DMS114 treated with DMSO at 0.1 percent for 48 hours (cell line): ENCODE measurements around the gene RPS15.
A peak's percentile ranks its signal among the peaks of the same experiment; 100 is the strongest.
"Not testable (repeated sequence)": the region's sequence is repeated elsewhere in the genome, so short reads cannot be mapped to it uniquely, and the experiment has no call there.

Experiments
- DNase-seq: peaks from one replicate; lab custom pipeline; 2025; ENCODE audit not compliant: unreplicated experiment; lab: John Stamatoyannopoulos, UW

The RPS15 gene

DNA sequence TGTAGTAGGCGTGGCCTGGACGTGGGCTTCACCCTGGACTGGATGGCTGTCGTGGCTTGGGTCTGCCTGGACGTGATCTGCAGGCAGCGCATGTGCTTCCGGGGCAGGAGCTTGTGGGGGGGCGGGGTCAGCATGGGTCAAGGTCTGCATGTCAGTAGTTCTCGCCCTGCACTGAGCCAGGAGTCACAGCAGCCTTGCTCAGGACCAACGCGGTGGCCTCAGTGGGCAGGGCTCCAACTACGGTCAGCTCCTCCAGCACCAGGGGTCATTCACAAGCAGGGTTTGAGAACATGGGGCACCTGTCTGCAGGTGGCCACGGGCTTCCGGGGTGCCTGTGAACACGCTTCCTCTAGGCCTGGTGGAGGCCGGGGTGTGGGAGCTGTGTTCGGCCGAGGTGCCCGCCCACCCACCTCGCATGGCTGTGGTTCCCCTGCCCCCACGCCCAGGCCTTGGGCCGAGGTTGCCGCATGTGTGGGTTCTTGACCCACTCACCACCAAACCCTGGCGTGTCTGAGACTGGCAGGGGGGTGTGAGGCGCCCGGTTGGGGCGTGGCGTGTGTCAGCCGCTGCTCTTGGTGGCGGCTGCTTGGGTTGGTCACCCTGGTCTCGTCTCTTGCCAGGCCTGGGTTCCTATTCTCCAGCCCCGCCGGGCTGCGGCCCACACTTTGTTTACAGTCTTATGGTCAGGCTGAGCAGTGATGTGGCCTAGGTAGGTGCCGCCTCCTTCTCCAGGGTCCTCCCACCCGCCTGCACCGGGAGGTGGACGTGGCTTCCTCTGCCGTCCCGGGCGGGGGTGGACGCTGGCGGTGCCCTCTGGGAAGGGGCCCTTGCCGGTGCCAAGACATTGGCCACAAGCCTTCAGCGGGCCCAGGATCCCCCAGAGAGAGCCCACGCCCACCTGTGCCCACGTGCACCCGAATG lies 4.8 kb upstream of the RPS15 start:
- DNase-seq: no peak

DNA sequence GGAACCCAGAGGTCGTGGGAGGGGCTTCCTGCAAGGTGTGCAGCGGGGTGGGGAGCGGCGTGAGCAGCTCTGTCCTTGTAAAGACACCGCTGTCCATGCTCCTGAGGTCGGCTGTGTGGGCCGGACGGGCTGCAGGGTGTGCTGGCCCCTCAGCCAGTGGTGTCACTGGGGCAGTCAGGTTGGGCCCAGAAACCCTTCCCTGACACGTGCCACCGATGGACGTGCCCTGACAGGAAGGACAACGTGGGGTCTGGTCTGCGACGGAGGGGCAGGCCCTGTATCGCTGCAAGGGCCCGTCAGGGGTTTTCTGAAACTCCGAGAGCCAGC lies 4.2 kb upstream of the RPS15 start:
- no peak for DNase-seq

- DNase-seq: no peak
These were observed 3.6 kb upstream of the RPS15 start for GRCh38 chr19:1434577-1435060.

GRCh38 chr19:1435378-1435989 lies 2.7 kb upstream of the RPS15 start:
- DNase-seq: no peak

GRCh38 chr19:1437609-1438008 lies 587 bp upstream of the RPS15 start:
- DNase-seq: no peak

DNA sequence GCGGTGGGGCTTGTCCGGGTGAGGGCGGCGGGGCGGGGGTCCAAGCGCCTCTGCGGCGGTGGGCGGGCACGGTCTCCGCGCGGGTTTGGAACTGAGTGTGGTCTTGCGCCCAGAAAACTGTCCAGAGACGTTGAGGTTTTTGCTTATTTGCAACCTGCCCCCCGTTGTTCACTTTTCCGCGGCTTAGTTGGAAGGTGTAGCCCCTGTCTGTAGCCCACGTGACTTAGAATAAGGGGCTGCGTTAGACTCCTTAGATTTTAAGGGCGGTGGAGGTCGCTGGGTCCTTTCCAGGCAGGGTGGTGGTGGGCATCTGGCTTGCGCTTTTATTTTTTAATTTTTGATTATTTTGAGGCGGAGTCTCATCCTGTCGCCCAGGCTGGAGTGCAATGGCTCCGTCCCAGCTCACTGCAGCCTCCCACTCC lies 748 bp downstream of the RPS15 start:
- no peak for DNase-seq

GRCh38 chr19:1439525-1440417 lies 1.6 kb downstream of the RPS15 start:
- not testable (repeated sequence) for DNase-seq

GRCh38 chr19:1440418-1440801 lies 2.2 kb downstream of the RPS15 start:
- no peak for DNase-seq

DNA sequence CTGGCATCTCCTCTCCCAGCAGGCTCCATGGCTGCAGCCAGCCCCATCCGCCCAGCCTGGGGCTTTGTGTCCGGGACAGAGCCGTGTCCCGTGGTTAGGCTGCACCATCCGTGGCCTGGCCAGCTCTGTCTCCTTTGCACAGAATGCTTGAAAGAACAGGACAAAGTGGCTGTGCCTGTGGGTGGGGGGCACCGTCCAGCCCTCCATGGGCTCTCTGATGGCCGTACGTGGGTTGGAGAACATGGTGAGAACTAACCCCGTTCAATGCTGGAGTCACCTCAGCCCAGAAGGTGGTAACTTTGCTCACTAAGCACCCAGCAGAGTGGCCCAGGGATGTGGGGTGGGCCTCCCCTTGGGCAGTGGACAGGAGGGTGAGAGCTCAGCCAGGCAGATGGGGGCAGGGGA lies 2.8 kb downstream of the RPS15 start:
- DNase-seq: no peak

DNA sequence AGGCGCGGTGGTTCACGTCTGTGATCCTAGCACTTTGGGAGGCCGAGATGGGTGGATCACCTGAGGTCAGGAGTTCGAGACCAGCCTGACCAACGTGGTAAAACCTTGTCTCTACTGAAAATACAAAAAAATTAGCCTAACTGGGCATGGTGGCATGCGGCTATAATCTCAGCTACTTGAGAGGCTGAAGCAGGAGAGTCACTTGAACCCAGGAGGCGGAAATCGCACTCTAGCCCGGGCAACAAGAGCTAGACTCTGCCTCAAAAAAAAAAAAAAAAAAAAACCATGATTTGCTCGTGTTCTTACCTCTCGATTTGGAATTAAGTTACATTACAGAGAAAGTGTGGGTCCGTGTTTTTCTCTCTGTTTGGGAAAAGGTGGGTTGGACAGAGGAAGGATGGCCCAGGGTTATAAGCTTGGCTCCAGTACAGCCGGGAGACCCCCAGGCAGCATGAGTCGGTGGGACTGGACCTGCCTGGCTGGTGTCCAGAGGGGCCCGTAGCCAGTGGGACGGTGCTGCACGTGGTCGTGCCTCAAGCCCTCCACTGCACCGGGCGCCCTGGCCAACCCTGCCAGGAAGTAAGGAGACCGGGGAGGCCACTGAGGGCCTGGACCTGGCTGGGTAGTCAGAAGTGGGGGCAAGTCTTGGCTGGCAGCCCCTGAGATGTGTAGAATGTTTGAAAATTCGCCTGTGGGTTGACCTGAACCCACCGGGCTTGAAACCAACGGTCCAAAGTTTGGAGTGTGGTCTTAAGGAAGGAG lies 3.7 kb downstream of the RPS15 start:
- no peak for DNase-seq

DNA sequence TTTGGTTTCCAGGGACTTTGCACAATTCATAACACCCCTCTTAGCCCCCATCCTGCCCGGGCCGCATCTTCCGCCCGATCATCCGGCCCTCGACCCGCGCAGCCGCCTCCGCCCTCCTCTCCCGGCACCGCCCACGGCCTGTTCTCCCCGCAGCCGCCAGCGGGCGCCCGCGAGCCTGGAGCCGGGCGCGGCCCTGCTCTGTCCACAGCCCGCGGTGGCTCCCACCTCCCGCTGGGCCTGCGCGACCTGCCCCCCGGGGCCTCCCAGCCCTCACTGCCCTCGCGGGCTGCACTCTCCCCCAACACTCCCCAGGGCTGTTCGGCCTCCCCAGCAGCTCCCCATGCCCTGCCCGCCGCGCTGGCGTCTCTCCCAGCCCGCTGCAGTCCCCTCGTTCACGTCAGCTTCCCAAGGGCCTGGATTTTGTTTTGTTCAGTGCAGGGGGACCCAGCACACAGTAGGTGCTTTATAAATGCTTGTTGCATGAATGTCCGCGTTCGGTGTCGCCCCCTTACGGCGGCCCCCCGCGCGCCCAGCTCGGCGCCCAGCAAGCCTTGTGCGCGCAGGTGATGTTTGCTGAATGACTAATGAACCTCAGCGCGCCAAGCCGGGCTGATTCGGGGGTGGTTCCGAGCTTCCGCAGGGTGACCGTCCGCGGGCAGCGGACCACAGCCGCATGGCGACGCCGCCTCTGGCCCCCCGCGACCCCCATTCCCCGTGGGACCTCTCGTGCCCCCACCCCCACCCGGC lies 7.2 kb downstream of the RPS15 start:
- peak; percentile 23 for DNase-seq

GRCh38 chr19:1445932-1446712 lies 7.9 kb downstream of the RPS15 start:
- peak; percentile 14 for DNase-seq

DNA sequence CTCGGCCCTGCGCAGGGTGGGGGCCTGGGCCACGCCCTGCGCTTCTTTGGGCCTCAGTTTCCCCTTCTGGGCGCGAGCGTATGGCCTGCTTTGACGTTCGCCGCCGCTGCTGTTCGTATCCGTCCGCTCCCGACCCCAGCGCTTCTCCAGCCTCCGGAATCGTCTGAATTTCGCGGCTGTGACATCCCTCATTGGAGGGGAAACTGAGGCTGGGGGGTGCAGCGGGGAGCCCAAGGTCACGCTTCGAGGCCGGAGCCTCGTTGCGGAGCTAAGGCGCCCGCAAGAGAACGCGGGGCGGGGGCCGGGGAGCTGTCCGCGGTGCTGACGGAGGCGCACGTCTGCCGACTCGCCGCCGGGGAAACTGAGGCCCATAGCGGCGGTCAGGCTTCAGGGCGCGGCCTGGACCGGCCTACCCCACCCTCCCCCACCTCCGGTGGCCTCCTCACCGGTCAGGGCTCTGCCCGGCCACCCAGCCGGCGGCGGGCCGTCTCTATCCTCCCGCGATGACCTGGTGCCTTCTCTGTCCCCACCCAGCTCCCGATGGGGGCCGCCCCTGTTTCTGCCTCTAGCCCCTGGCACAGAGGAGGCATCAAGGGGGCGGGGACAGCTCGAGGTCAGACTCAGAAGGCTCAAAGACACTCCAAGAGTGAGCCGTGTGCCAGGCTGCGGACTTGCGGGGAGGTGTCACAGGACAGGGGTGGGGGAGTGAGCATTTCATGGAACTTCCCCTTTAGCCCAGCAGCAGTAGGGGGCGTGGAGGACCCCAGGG lies 8.7 kb downstream of the RPS15 start:
- DNase-seq: no peak

DNA sequence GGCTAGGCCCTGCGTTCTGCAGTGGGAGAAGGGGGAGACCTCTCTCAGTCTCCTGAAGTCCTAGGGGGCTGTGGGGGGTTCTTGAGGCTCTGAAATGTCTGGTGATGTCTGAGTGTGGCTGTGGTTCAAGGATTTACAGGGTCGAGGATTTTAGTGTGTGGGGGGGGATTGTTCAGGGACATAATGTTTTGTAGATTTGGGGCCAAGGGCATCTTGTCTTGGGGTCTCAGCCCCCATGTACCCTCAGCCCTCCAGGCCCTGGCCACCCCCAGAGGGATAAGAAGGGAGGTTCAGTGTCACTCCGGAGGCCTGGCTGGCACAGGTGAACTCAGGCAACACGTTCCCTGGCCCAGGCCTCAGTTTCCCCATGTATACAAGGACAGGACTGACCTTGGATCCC lies 9.3 kb downstream of the RPS15 start:
- DNase-seq: no peak

GRCh38 chr19:1447944-1448343 lies 9.7 kb downstream of the RPS15 start:
- DNase-seq: no peak

- DNase-seq: peak; percentile 21
These were observed 11.6 kb downstream of the RPS15 start, which contains the start of gene APC2 for GRCh38 chr19:1449467-1450442. APC2 (plus strand) TSS chr19:1450121; CDS start chr19:1453002, 2,881 bp downstream.
